Adipocyte (in vitro differentiated cells): ENCODE data around the gene ASPSCR1.

Source experiments
- DNase-seq: peaks from one replicate; pipeline ENCODE4 v3.0.0-alpha.2; 2015; ENCODE audit warnings: low read depth
- H3K27me3 ChIP-seq: replicated peaks from 2 replicates; pipeline ENCODE4 v1.7.0; 2013; ENCODE audit warnings: mild to moderate bottlenecking, low read length, moderate library complexity; ENCODE audit not compliant: control insufficient read depth, insufficient read depth
- H3K36me3 ChIP-seq: 2 replicates; pipeline ENCODE4 v1.7.0; 2013; ENCODE audit warnings: low read length, mild to moderate bottlenecking, moderate library complexity; ENCODE audit not compliant: control insufficient read depth, insufficient read depth, severe bottlenecking
- H3K4me1 ChIP-seq: 2 replicates; pipeline ENCODE4 v1.7.0; 2013; ENCODE audit warnings: mild to moderate bottlenecking, low read length, moderate library complexity; ENCODE audit not compliant: control insufficient read depth, insufficient read depth
- H3K4me3 ChIP-seq: 2 replicates; pipeline ENCODE4 v1.7.0; 2013; ENCODE audit warnings: mild to moderate bottlenecking, low read length, moderate library complexity
- H3K9ac ChIP-seq: 2 replicates; pipeline ENCODE4 v1.7.0; 2013; ENCODE audit warnings: mild to moderate bottlenecking, low read length, moderate library complexity
- H3K9me3 ChIP-seq: 2 replicates; pipeline ENCODE4 v1.7.0; 2013; ENCODE audit warnings: mild to moderate bottlenecking, low read length, moderate library complexity; ENCODE audit not compliant: control insufficient read depth

The ASPSCR1 gene

DNA sequence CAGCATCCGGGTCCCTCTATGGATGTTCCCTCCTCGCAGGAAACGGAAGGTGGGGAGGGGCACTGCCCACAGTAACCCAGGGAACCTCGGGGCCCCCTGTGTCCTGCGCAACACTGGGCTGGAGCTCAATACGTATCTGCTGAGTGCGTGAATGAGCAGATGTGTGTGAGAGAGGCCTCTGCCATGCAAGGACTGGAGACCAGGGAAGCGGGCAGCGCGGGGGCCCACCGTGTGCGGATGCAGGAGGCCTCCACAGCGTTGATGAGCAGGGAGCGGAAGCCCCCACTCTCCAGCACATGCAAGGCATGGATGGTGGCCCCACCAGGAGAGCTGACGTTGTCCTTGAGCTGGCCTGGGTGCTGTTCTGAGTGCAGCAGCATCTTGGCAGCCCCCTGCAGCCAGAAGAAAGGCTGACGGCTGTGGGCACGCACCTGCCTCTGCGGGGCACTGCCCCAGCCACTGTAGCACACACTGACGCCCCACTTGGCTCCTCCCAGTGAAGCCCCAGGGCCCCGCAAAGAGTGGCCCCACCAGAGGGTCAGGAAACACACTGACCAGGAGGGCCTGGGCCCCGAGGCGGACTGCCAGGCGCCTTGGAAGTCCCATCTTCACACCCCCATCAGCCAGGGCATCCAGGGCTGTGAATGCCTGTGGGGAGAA is 43.2 kb upstream of the ASPSCR1 start:
- no peak overlapping the region for H3K9ac ChIP-seq
- no peak overlapping the region for H3K4me3 ChIP-seq
- no peak for DNase-seq
- no peaks in the 10 kb centered on the region for H3K36me3 ChIP-seq
- peaks cover 5% of the 10 kb centered on the region for H3K4me1 ChIP-seq
- no peaks in the 10 kb centered on the region for H3K9me3 ChIP-seq
- H3K27me3 ChIP-seq, result no peaks in the 10 kb centered on the region

DNA sequence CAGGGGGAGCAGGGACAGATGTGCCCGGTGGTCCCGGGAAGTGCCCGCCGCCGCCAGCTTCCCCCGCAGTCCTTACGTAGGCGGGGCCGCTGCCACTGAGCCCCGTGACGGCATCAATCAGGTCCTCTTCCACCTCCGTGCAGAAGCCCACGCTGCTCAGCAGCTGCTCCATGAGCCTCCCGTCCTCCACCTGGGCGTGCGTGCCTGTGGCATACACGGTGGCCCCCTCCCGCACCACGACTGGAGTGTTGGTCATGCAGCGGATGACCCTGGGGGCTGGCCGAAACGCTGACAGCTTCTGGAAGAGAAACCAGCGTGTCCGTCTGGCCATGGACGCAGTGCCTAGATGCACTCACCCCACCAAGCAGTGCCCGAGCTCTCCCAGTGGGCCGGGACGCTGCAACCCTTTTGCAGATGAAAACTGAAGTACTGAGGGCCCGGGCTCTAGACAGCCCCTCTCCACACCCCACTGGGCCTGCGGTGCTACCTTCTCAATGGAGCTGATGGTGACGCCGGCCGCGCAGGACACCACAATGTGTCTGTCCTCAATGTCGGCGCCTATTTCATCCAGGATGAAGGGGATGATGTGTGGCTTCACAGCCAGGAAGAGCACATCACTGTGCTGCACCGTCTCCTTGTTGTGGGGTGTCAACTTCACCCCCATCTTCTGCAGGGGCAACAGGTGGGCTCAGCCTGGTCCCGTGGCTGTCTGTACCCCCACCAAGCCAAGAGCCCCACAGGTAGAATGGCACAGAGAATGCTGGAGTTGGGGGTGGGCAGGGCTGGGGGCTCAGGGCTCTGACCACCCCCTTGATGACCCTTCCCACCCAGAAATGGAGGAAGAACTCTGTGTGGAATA is 42.4 kb upstream of the ASPSCR1 start:
- Histone ChIP-seq H3K4me3 (no peak overlapping the region), H3K4me1 (peaks cover 11% of the 10 kb centered on the region), H3K9me3 (no peaks in the 10 kb centered on the region), H3K27me3 (no peaks in the 10 kb centered on the region), H3K9ac (no peak overlapping the region), H3K36me3 (no peaks in the 10 kb centered on the region)
- DNase-seq, result no peak

DNA sequence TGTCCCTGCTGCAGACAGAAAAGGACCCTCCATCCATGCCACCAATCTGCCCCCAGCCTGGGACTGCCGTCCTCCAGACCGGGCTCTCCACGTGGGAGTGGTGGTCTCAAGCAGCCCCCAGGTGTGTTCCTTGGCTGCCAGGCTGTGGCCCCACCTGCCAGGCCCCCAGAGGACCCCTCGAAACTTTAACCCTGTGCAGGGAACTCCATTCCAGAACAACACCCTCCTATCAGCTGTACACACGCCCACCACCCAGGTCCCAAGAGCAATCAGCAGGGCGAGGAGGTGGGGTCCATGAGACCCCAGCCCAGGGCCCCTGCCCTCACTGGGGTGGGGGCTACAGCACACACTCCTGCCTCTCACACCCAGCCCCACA is 41.7 kb upstream of the ASPSCR1 start:
- no peak for DNase-seq
- H3K9ac ChIP-seq, result no peak overlapping the region
- no peak overlapping the region for H3K4me3 ChIP-seq
- H3K36me3 ChIP-seq, result no peaks in the 10 kb centered on the region
- peaks cover 16% of the 10 kb centered on the region for H3K4me1 ChIP-seq
- H3K9me3 ChIP-seq, result no peaks in the 10 kb centered on the region
- H3K27me3 ChIP-seq, result peaks cover under 1% of the 10 kb centered on the region

GRCh38 chr17:81939218-81939617 is 38.2 kb upstream of the ASPSCR1 start:
- H3K9ac ChIP-seq, result no peak overlapping the region
- DNase-seq, result no peak

GRCh38 chr17:81939881-81940385 is 37.5 kb upstream of the ASPSCR1 start:
- no peaks in the 10 kb centered on the region for H3K9me3 ChIP-seq

More at GRCh38 chr17:81939218-81939617, 38.2 kb upstream of the ASPSCR1 start:
- H3K4me3 ChIP-seq, result no peak overlapping the region
- H3K9me3 ChIP-seq, result no peaks in the 10 kb centered on the region
- H3K36me3 ChIP-seq, result no peaks in the 10 kb centered on the region
- peaks cover 12% of the 10 kb centered on the region for H3K27me3 ChIP-seq
- H3K4me1 ChIP-seq, result peaks cover 16% of the 10 kb centered on the region

GRCh38 chr17:81940538-81941483 is 36.6 kb upstream of the ASPSCR1 start:
- Histone ChIP-seq H3K27me3 (peaks cover 19% of the 10 kb centered on the region), H3K9ac (no peak overlapping the region), H3K4me1 (peaks cover 16% of the 10 kb centered on the region), H3K9me3 (no peaks in the 10 kb centered on the region), H3K4me3 (no peak overlapping the region), H3K36me3 (no peaks in the 10 kb centered on the region)
- DNase-seq, result no peak

More at GRCh38 chr17:81939881-81940385, 37.5 kb upstream of the ASPSCR1 start:
- Histone ChIP-seq H3K4me1 (peaks cover 16% of the 10 kb centered on the region), H3K9ac (no peak overlapping the region), H3K4me3 (no peak overlapping the region), H3K36me3 (no peaks in the 10 kb centered on the region), H3K27me3 (peaks cover 19% of the 10 kb centered on the region)
- no peak for DNase-seq

DNA sequence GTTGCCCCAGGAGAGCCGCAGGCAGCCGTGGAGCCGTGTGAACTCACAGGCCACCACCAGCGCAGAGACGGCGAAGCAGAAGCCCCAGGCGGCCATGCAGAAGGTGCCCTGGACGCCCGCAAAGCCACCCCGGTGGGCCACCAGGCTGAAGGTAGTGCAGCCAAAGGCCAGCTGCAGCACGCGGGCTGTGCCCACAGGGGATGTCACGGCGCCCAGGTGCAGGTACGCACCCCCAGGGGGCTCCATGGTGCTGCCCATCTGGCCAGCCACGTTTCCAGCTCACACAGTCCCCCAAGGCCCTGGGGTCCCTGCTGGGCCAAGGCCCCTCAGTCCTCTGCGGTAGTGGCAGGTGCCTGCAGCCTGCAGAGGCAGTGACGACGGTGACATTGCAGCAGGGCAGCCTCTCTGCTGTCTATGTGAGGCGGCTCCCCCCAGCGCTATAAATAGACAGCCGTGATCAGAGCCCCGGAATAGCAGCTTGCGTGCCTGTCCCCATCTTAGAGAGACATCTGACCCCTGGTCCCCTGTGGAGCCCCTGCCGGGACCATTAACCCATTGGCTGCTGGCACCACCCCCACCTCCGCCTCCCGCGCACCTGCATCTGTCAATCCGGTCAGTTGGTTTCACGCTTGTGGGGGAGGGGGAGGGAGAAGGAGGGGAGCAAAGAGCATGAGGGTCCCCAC is 35.8 kb upstream of the ASPSCR1 start:
- no peak for DNase-seq
- Histone ChIP-seq H3K4me1 (peaks cover 14% of the 10 kb centered on the region), H3K9ac (no peak overlapping the region), H3K9me3 (no peaks in the 10 kb centered on the region), H3K36me3 (no peaks in the 10 kb centered on the region), H3K27me3 (peaks cover 19% of the 10 kb centered on the region), H3K4me3 (no peak overlapping the region)

GRCh38 chr17:81942167-81942553 is 35.3 kb upstream of the ASPSCR1 start:
- H3K4me3 ChIP-seq, result no peak overlapping the region
- H3K9me3 ChIP-seq, result no peaks in the 10 kb centered on the region
- peaks cover 19% of the 10 kb centered on the region for H3K27me3 ChIP-seq
- DNase-seq, result no peak
- no peaks in the 10 kb centered on the region for H3K36me3 ChIP-seq
- H3K9ac ChIP-seq, result no peak overlapping the region
- peaks cover 11% of the 10 kb centered on the region for H3K4me1 ChIP-seq

DNA sequence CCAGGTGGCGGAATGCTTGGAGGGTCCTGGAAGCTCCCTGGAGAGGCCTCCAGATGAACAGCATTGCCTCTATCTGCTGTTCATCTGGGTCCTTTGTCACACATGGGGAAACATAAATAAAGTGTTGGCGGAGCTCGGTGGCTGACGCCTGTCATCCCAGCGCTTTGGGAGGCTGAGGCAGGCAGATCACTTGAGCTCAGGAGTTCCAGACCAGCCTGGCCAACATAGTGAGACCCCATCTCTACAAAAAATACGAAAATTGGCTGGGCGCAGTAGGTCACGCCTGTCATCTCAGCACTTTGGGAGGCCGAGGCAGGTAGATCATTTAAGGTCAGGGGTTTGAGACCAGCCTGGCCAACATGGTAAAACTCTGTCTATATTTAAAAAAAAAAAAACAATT is 32.6 kb upstream of the ASPSCR1 start:
- Histone ChIP-seq H3K9ac (no peak overlapping the region), H3K9me3 (no peaks in the 10 kb centered on the region), H3K27me3 (peaks cover 19% of the 10 kb centered on the region), H3K4me3 (no peak overlapping the region), H3K4me1 (peaks cover 7% of the 10 kb centered on the region), H3K36me3 (no peaks in the 10 kb centered on the region)
- no peak for DNase-seq

GRCh38 chr17:81947189-81947588 is 30.2 kb upstream of the ASPSCR1 start, which contains the start of gene MYADML2:
Gene MYADML2 (minus strand): TSS chr17:81947233. CDS start chr17:81941741, 5,492 bp downstream.
- no peak within 1 kb of the TSS for H3K9ac ChIP-seq
- no peaks in the 10 kb centered on the region for H3K36me3 ChIP-seq
- DNase-seq, result no peak
- H3K9me3 ChIP-seq, result no peaks in the 10 kb centered on the region
- no peaks in the 10 kb centered on the region for H3K4me1 ChIP-seq
- H3K27me3 ChIP-seq, result peaks cover 14% of the 10 kb centered on the region
- no peak within 1 kb of the TSS for H3K4me3 ChIP-seq
